ENCODE data around the gene ATP6V0E1. TPM values are rescaled to one million over a fixed set of nuclear protein-coding genes. Genes with fewer than 3 reads are reported as not detected.

Gene ATP6V0E1
- total and polyA plus RNA-seq, 2 of the 8 experiments (the other 6 are each of a cell fraction or from before 2014, with no cell fraction given): 108 to 134 TPM

- TF ChIP-seq, protein P1, sequence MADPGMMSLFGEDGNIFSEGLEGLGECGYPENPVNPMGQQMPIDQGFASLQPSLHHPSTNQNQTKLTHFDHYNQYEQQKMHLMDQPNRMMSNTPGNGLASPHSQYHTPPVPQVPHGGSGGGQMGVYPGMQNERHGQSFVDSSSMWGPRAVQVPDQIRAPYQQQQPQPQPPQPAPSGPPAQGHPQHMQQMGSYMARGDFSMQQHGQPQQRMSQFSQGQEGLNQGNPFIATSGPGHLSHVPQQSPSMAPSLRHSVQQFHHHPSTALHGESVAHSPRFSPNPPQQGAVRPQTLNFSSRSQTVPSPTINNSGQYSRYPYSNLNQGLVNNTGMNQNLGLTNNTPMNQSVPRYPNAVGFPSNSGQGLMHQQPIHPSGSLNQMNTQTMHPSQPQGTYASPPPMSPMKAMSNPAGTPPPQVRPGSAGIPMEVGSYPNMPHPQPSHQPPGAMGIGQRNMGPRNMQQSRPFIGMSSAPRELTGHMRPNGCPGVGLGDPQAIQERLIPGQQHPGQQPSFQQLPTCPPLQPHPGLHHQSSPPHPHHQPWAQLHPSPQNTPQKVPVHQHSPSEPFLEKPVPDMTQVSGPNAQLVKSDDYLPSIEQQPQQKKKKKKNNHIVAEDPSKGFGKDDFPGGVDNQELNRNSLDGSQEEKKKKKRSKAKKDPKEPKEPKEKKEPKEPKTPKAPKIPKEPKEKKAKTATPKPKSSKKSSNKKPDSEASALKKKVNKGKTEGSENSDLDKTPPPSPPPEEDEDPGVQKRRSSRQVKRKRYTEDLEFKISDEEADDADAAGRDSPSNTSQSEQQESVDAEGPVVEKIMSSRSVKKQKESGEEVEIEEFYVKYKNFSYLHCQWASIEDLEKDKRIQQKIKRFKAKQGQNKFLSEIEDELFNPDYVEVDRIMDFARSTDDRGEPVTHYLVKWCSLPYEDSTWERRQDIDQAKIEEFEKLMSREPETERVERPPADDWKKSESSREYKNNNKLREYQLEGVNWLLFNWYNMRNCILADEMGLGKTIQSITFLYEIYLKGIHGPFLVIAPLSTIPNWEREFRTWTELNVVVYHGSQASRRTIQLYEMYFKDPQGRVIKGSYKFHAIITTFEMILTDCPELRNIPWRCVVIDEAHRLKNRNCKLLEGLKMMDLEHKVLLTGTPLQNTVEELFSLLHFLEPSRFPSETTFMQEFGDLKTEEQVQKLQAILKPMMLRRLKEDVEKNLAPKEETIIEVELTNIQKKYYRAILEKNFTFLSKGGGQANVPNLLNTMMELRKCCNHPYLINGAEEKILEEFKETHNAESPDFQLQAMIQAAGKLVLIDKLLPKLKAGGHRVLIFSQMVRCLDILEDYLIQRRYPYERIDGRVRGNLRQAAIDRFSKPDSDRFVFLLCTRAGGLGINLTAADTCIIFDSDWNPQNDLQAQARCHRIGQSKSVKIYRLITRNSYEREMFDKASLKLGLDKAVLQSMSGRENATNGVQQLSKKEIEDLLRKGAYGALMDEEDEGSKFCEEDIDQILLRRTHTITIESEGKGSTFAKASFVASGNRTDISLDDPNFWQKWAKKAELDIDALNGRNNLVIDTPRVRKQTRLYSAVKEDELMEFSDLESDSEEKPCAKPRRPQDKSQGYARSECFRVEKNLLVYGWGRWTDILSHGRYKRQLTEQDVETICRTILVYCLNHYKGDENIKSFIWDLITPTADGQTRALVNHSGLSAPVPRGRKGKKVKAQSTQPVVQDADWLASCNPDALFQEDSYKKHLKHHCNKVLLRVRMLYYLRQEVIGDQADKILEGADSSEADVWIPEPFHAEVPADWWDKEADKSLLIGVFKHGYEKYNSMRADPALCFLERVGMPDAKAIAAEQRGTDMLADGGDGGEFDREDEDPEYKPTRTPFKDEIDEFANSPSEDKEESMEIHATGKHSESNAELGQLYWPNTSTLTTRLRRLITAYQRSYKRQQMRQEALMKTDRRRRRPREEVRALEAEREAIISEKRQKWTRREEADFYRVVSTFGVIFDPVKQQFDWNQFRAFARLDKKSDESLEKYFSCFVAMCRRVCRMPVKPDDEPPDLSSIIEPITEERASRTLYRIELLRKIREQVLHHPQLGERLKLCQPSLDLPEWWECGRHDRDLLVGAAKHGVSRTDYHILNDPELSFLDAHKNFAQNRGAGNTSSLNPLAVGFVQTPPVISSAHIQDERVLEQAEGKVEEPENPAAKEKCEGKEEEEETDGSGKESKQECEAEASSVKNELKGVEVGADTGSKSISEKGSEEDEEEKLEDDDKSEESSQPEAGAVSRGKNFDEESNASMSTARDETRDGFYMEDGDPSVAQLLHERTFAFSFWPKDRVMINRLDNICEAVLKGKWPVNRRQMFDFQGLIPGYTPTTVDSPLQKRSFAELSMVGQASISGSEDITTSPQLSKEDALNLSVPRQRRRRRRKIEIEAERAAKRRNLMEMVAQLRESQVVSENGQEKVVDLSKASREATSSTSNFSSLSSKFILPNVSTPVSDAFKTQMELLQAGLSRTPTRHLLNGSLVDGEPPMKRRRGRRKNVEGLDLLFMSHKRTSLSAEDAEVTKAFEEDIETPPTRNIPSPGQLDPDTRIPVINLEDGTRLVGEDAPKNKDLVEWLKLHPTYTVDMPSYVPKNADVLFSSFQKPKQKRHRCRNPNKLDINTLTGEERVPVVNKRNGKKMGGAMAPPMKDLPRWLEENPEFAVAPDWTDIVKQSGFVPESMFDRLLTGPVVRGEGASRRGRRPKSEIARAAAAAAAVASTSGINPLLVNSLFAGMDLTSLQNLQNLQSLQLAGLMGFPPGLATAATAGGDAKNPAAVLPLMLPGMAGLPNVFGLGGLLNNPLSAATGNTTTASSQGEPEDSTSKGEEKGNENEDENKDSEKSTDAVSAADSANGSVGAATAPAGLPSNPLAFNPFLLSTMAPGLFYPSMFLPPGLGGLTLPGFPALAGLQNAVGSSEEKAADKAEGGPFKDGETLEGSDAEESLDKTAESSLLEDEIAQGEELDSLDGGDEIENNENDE (IDR thresholded peaks at IDR 0.05; ENCODE audit: insufficient replicate concordance, low read length): no peak
- TF ChIP-seq SRF (IDR thresholded peaks at IDR 0.05; ENCODE audit: low read depth, low read length) (no peak), CTCF (IDR thresholded peaks at IDR 0.05; ENCODE audit: control extremely low read depth in 1 of 3, insufficient read depth in 1 of 3, low read depth in 1 of 3, low read length in 3 of 3) (no peak), TBP (IDR thresholded peaks at IDR 0.05; ENCODE audit: low read depth, low read length) (no peak), BACH1 (IDR thresholded peaks at IDR 0.05; ENCODE audit: low read length) (no peak)
These were observed 2.0 kb downstream of the ATP6V0E1 start (continued) for GRCh38 chr5:172985596-172985995.
